Keratinocyte (primary cell): Measurements from ENCODE around the gene PDZRN4. TPM values are rescaled to one million over a fixed set of nuclear protein-coding genes. Genes with fewer than 3 reads are reported as not detected.

ENCODE experiments used
- DNase-seq: peaks from one replicate; pipeline ENCODE4 v3.0.0-alpha.2; 2011; ENCODE audit warnings: low read depth, missing footprints, low spot score
- FAIRE-seq: peaks from 2 replicates; lab custom pipeline; 2011; peaks lifted over from hg19 to GRCh38; lab: Jason Lieb, UNC
- H2AFZ ChIP-seq: 2 replicates; pipeline ENCODE4 v1.6.0; 2012; ENCODE audit warnings: low read length, control low read depth, inconsistent platforms; ENCODE audit not compliant: control insufficient read depth
- H3K27ac ChIP-seq: 2 replicates; pipeline ENCODE4 v1.5.1; 2011; ENCODE audit warnings: low read length; ENCODE audit not compliant: control insufficient read depth, insufficient read depth
- H3K27me3 ChIP-seq: 3 replicates; pipeline ENCODE4 v1.6.0; 2011; ENCODE audit warnings: low read length; ENCODE audit not compliant: control insufficient read depth, insufficient read depth; ENCODE audit errors: extremely low read depth
- H3K36me3 ChIP-seq, 2 experiments: 2 replicates in 1 of 2; 3 replicates in 1 of 2; pipeline ENCODE4 v1.5.1; 2011; ENCODE audit warnings: low read length in 2 of 2, mild to moderate bottlenecking in 1 of 2; ENCODE audit not compliant: control insufficient read depth in 2 of 2, insufficient read depth in 2 of 2; ENCODE audit errors: extremely low read depth in 1 of 2
- H3K4me1 ChIP-seq: 3 replicates; pipeline ENCODE4 v1.5.1; 2011; ENCODE audit warnings: low read length; ENCODE audit not compliant: control insufficient read depth, insufficient read depth; ENCODE audit errors: extremely low read depth
- H3K4me2 ChIP-seq: 3 replicates; pipeline ENCODE4 v1.6.0; 2011; ENCODE audit warnings: low read depth, low read length; ENCODE audit not compliant: control insufficient read depth, insufficient read depth; ENCODE audit errors: extremely low read depth
- H3K4me3 ChIP-seq, 3 experiments: fragments of 200-600 bp in 1 of 3; sonication (generic) in 1 of 3; 2 replicates in 2 of 3; 3 replicates in 1 of 3; pipeline ENCODE4 v1.5.1; 2011 to 2016; ENCODE audit warnings: low read length in 3 of 3, mild to moderate bottlenecking in 3 of 3, control low read depth in 2 of 3, inconsistent platforms in 1 of 3, low read depth in 1 of 3, mixed read lengths in 1 of 3, mixed run types in 1 of 3, moderate library complexity in 1 of 3; ENCODE audit not compliant: control insufficient read depth in 2 of 3, insufficient read depth in 2 of 3; ENCODE audit errors: extremely low read depth in 1 of 3
- H3K79me2 ChIP-seq: 2 replicates; pipeline ENCODE4 v1.6.0; 2012; ENCODE audit warnings: low read length; ENCODE audit not compliant: control insufficient read depth, insufficient read depth
- H3K9ac ChIP-seq: 3 replicates; pipeline ENCODE4 v1.6.0; 2011; ENCODE audit warnings: low read length; ENCODE audit not compliant: control insufficient read depth, insufficient read depth; ENCODE audit errors: extremely low read depth
- H3K9me1 ChIP-seq: 3 replicates; pipeline ENCODE4 v1.6.0; 2011; ENCODE audit warnings: low read length; ENCODE audit not compliant: control insufficient read depth, insufficient read depth; ENCODE audit errors: extremely low read depth
- H3K9me3 ChIP-seq: 2 replicates; pipeline ENCODE4 v1.5.1; 2012; ENCODE audit warnings: low read depth, low read length; ENCODE audit not compliant: control insufficient read depth
- H4K20me1 ChIP-seq: 3 replicates; pipeline ENCODE4 v1.6.0; 2011; ENCODE audit warnings: low read length; ENCODE audit not compliant: control insufficient read depth, insufficient read depth; ENCODE audit errors: extremely low read depth
- CTCF ChIP-seq, 3 experiments: IDR thresholded peaks in 1 of 3; conservative IDR thresholded peaks in 1 of 3; optimal IDR thresholded peaks in 1 of 3; 2 replicates in 2 of 3; 3 replicates in 1 of 3; pipeline versions ENCODE3 to v1.5.1; 2011; ENCODE audit warnings: low read length in 3 of 3, mild to moderate bottlenecking in 3 of 3, moderate library complexity in 2 of 3, control low read depth in 1 of 3, inconsistent platforms in 1 of 3; ENCODE audit not compliant: insufficient read depth in 2 of 3; ENCODE audit errors: extremely low read depth in 1 of 3
- EZH2 ChIP-seq: IDR thresholded peaks from one replicate; pipeline ENCODE4 v1.6.1; 2012; ENCODE audit warnings: inconsistent platforms, mild to moderate bottlenecking, low read length, moderate library complexity
- dilution Hi-C: fragments of 300-500 bp; cut with MboI; formaldehyde crosslinking; loops from one replicate; pipeline ENCODE4 v1.7.0; 2020; ENCODE audit warnings: low sequenced_read_pairs; ENCODE audit not compliant: extremely low pct_ligation_motif_present
- polyA plus RNA-seq, 5 experiments: library from polyadenylated mRNA; depleted of rRNA in 3 of 5; stranded (reverse) in 3 of 5; stranded (forward) in 1 of 5; unstranded in 1 of 5; fragments of >200 nt; gene quantifications; 1 replicate in 1 of 5; 2 replicates in 3 of 5; 3 replicates in 1 of 5; pipeline versions ENCODE4 v1.2.1 to v1.2.3, GENCODE V29; 2011 to 2012; ENCODE audit warnings: missing spikeins in 2 of 5, low read depth in 1 of 5, low replicate concordance in 1 of 5

Gene PDZRN4
- polyA plus RNA-seq, 1 donor (not counting 4 experiments of a cell fraction or from before 2014, with no cell fraction given), result not detected

- H3K4me2 ChIP-seq, result no peak overlapping the region
- H3K27me3 ChIP-seq, result no peaks in the 10 kb centered on the region
- no peak overlapping the region for H2AFZ ChIP-seq
- H3K36me3 ChIP-seq, result no peaks in the 10 kb centered on the region
- dilution Hi-C loops, result no loop called here
- no peaks in the 10 kb centered on the region for H3K79me2 ChIP-seq
- TF ChIP-seq CTCF (optimal IDR thresholded peaks at IDR 0.05 in 1 of 3, IDR thresholded peaks at IDR 0.05 in 1 of 3, conservative IDR thresholded peaks at IDR 0.05 in 1 of 3; ENCODE audit: extremely low read depth in 1 of 3, insufficient read depth in 2 of 3, low read length in 3 of 3), result no peak
- TF ChIP-seq EZH2, result no peak
- no peaks in the 10 kb centered on the region for H3K4me1 ChIP-seq
- no peaks in the 10 kb centered on the region for H3K9me3 ChIP-seq
- no peaks in the 10 kb centered on the region for H3K9me1 ChIP-seq
- H3K9ac ChIP-seq, result no peak overlapping the region
- DNase-seq (no peak), FAIRE-seq (no peak)
- H3K27ac ChIP-seq, result no peak overlapping the region
- H4K20me1 ChIP-seq, result no peaks in the 10 kb centered on the region
- no peak overlapping the region for H3K4me3 ChIP-seq
These were observed 221.5 kb downstream of the PDZRN4 start for GRCh38 chr12:41409628-41410027.

- Histone ChIP-seq H3K27ac (no peak overlapping the region), H4K20me1 (no peaks in the 10 kb centered on the region), H3K9ac (no peak overlapping the region), H3K27me3 (no peaks in the 10 kb centered on the region), H3K9me3 (no peaks in the 10 kb centered on the region), H3K4me3 (no peak overlapping the region), H3K79me2 (no peaks in the 10 kb centered on the region), H3K4me2 (no peak overlapping the region), H3K9me1 (no peaks in the 10 kb centered on the region), H2AFZ (no peak overlapping the region), H3K36me3 (no peaks in the 10 kb centered on the region), H3K4me1 (no peaks in the 10 kb centered on the region)
- DNase-seq (no peak), FAIRE-seq (no peak)
- TF ChIP-seq EZH2 (no peak), CTCF (optimal IDR thresholded peaks at IDR 0.05 in 1 of 3, IDR thresholded peaks at IDR 0.05 in 1 of 3, conservative IDR thresholded peaks at IDR 0.05 in 1 of 3; ENCODE audit: extremely low read depth in 1 of 3, insufficient read depth in 2 of 3, low read length in 3 of 3) (no peak)
- dilution Hi-C loops, result no loop called here
These were observed 230.5 kb downstream of the PDZRN4 start for GRCh38 chr12:41418586-41418985.
